ENCODE results near the gene P3H2.
"Not testable (repeated sequence)": the region's sequence is repeated elsewhere in the genome, so short reads cannot be mapped to it uniquely, and the experiment has no call there.

The P3H2 gene

DNA sequence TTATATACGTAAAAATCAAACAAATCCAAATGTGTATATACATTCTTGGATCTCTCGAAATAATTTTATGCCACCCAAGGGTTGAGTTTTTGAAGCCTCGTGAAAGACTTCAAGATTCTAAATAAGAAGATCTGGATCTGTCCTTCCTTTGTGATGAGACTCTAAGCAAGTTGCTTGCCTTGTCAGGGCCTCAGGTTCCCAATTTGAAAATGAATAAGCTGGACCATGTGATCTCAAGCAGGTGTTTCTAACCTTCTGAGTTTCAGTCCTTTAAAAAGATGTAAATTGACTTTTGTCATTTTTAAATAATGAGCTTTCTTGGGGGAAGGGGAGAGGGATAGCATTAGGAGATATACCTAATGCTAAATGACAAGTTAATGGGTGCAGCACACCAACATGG lies 137.1 kb downstream of the P3H2 start:
- ATAC-seq (replicated peaks): no peak
- H3K36me3 Mint-ChIP-seq (ENCODE audit: insufficient read depth): no peaks in the 10 kb centered on the region
- H3K27ac Mint-ChIP-seq: no peak overlapping the region
- DNase-seq: no peak
- H3K27me3 Mint-ChIP-seq: peaks cover 21 to 26% of the 10 kb centered on the region in 2 donors
- no peak overlapping the region for H3K4me3 Mint-ChIP-seq
- no peaks in the 10 kb centered on the region for H3K4me1 Mint-ChIP-seq (ENCODE audit: low read depth in 2 of 2)
- no peaks in the 10 kb centered on the region for H3K9me3 Mint-ChIP-seq

GRCh38 chr3:189982321-189982945 lies 138.3 kb downstream of the P3H2 start:
- no peak overlapping the region for H3K4me3 Mint-ChIP-seq
- no peak overlapping the region for H3K27ac Mint-ChIP-seq
- peaks cover 31 to 32% of the 10 kb centered on the region in 2 donors for H3K27me3 Mint-ChIP-seq

GRCh38 chr3:189981668-189982067 lies 139.0 kb downstream of the P3H2 start:
- DNase-seq: no peak
- H3K27ac Mint-ChIP-seq: no peak overlapping the region
- no peaks in the 10 kb centered on the region for H3K9me3 Mint-ChIP-seq

More at GRCh38 chr3:189982321-189982945, 138.3 kb downstream of the P3H2 start:
- no peak for ATAC-seq (replicated peaks)
- Mint-ChIP-seq H3K4me1 (ENCODE audit: low read depth in 2 of 2) (no peaks in the 10 kb centered on the region), H3K36me3 (ENCODE audit: insufficient read depth) (no peaks in the 10 kb centered on the region), H3K9me3 (no peaks in the 10 kb centered on the region)
- DNase-seq: no peak

DNA sequence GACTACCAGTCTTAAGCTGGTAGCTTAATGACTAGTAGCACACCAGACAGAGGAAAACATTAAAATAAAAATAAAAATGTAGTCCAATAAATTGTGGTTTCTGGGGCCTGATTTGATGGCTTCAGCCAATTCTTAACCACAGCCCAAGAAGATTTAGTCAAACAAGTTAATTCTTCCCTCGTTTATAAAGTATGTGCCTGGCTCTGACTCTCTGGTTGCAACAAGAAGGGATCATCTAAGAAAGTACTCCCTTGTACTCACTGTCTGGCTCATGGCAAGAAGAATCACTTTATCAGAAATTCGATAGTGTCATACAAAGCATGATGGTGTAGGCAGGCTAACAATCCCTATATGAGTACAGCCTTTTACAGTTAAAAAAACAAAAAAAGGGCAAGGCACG lies 141.9 kb downstream of the P3H2 start:
- DNase-seq (no peak), ATAC-seq (replicated peaks) (no peak)
- H3K27ac Mint-ChIP-seq: no peak overlapping the region
- H3K36me3 Mint-ChIP-seq (ENCODE audit: insufficient read depth): no peaks in the 10 kb centered on the region
- H3K27me3 Mint-ChIP-seq: peaks cover 44 to 67% of the 10 kb centered on the region in 2 donors
- H3K4me1 Mint-ChIP-seq (ENCODE audit: low read depth in 2 of 2): no peaks in the 10 kb centered on the region
- no peaks in the 10 kb centered on the region for H3K9me3 Mint-ChIP-seq
- H3K4me3 Mint-ChIP-seq: no peak overlapping the region

More at GRCh38 chr3:189981668-189982067, 139.0 kb downstream of the P3H2 start:
- Mint-ChIP-seq H3K36me3 (ENCODE audit: insufficient read depth) (no peaks in the 10 kb centered on the region), H3K4me1 (ENCODE audit: low read depth in 2 of 2) (no peaks in the 10 kb centered on the region), H3K27me3 (peaks cover 28 to 40% of the 10 kb centered on the region in 2 donors), H3K4me3 (no peak overlapping the region)
- ATAC-seq (replicated peaks): no peak

DNA sequence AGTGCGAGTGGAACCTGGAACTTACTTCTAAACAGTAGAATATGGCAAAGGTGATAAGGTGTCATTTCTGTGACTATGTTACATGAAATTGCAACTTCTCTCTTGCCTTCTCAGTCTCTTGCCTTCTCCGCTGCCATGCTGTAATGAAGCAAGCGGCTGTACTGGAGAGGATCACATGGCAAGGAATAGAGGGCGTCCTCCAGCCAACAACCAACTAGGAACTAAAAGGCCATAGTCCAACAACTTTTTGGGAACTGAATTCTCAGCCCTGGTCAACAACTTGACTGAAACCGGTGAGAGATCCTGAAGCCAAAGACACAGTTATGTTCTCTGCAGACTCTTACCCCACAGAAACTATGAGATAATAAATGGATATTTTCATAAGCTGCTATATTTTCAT lies 143.5 kb downstream of the P3H2 start:
- no peaks in the 10 kb centered on the region for H3K4me1 Mint-ChIP-seq (ENCODE audit: low read depth in 2 of 2)
- ATAC-seq (replicated peaks) (no peak), DNase-seq (no peak)
- no peaks in the 10 kb centered on the region for H3K9me3 Mint-ChIP-seq
- H3K27me3 Mint-ChIP-seq: peaks cover 32 to 59% of the 10 kb centered on the region in 2 donors
- H3K27ac Mint-ChIP-seq: no peak overlapping the region
- no peaks in the 10 kb centered on the region for H3K36me3 Mint-ChIP-seq (ENCODE audit: insufficient read depth)
- no peak overlapping the region for H3K4me3 Mint-ChIP-seq

- Mint-ChIP-seq H3K9me3 (no peaks in the 10 kb centered on the region), H3K27ac (no peak overlapping the region), H3K36me3 (ENCODE audit: insufficient read depth) (no peaks in the 10 kb centered on the region)
Measured at GRCh38 chr3:189975391-189975990, 145.2 kb downstream of the P3H2 start.

GRCh38 chr3:189974359-189974758 lies 146.3 kb downstream of the P3H2 start:
- H3K36me3 Mint-ChIP-seq (ENCODE audit: insufficient read depth): no peaks in the 10 kb centered on the region
- ATAC-seq (replicated peaks): no peak

More at GRCh38 chr3:189975391-189975990, 145.2 kb downstream of the P3H2 start:
- ATAC-seq (replicated peaks) (no peak), DNase-seq (no peak)
- Mint-ChIP-seq H3K4me1 (ENCODE audit: low read depth in 2 of 2) (no peaks in the 10 kb centered on the region), H3K27me3 (peaks cover 37 to 59% of the 10 kb centered on the region in 2 donors), H3K4me3 (no peak overlapping the region)

GRCh38 chr3:189967254-189967865 lies 153.3 kb downstream of the P3H2 start:
- peaks cover 16 to 24% of the 10 kb centered on the region in 2 donors for H3K27me3 Mint-ChIP-seq
- no peak overlapping the region for H3K4me3 Mint-ChIP-seq
- H3K36me3 Mint-ChIP-seq (ENCODE audit: insufficient read depth): no peaks in the 10 kb centered on the region
- H3K9me3 Mint-ChIP-seq: no peaks in the 10 kb centered on the region
- DNase-seq: peak in 2 of 3 experiments; percentile 13 to 15
- no peak overlapping the region for H3K27ac Mint-ChIP-seq
- ATAC-seq (replicated peaks): peak; percentile 29
- H3K4me1 Mint-ChIP-seq (ENCODE audit: low read depth in 2 of 2): no peaks in the 10 kb centered on the region

More at GRCh38 chr3:189974359-189974758, 146.3 kb downstream of the P3H2 start:
- no peaks in the 10 kb centered on the region for H3K4me1 Mint-ChIP-seq (ENCODE audit: low read depth in 2 of 2)
- no peaks in the 10 kb centered on the region for H3K9me3 Mint-ChIP-seq
- H3K4me3 Mint-ChIP-seq: no peak overlapping the region
- no peak overlapping the region for H3K27ac Mint-ChIP-seq
- DNase-seq: no peak
- peaks cover 37 to 54% of the 10 kb centered on the region in 2 donors for H3K27me3 Mint-ChIP-seq

GRCh38 chr3:189966843-189967242 lies 153.9 kb downstream of the P3H2 start:
- no peak for DNase-seq
- ATAC-seq (replicated peaks): no peak
- no peaks in the 10 kb centered on the region for H3K36me3 Mint-ChIP-seq (ENCODE audit: insufficient read depth)
- H3K27ac Mint-ChIP-seq: no peak overlapping the region
- peaks cover 16 to 20% of the 10 kb centered on the region in 2 donors for H3K27me3 Mint-ChIP-seq
- H3K4me3 Mint-ChIP-seq: no peak overlapping the region
- H3K4me1 Mint-ChIP-seq (ENCODE audit: low read depth in 2 of 2): no peaks in the 10 kb centered on the region
- no peaks in the 10 kb centered on the region for H3K9me3 Mint-ChIP-seq

- Mint-ChIP-seq H3K36me3 (ENCODE audit: insufficient read depth) (no peaks in the 10 kb centered on the region), H3K27ac (no peak overlapping the region), H3K27me3 (peaks cover 16 to 19% of the 10 kb centered on the region in 2 donors), H3K4me1 (ENCODE audit: low read depth in 2 of 2) (peaks cover 0 to 3% of the 10 kb centered on the region in 2 donors), H3K9me3 (no peaks in the 10 kb centered on the region), H3K4me3 (no peak overlapping the region)
- no peak for DNase-seq
- no peak for ATAC-seq (replicated peaks)
Measured at GRCh38 chr3:189964623-189965332, 155.9 kb downstream of the P3H2 start.

GRCh38 chr3:189962466-189962865 lies 158.2 kb downstream of the P3H2 start:
- no peaks in the 10 kb centered on the region for H3K9me3 Mint-ChIP-seq
- no peak overlapping the region for H3K27ac Mint-ChIP-seq
- peaks cover 0 to 3% of the 10 kb centered on the region in 2 donors for H3K4me1 Mint-ChIP-seq (ENCODE audit: low read depth in 2 of 2)
- no peaks in the 10 kb centered on the region for H3K36me3 Mint-ChIP-seq (ENCODE audit: insufficient read depth)
- peaks cover 8 to 20% of the 10 kb centered on the region in 2 donors for H3K27me3 Mint-ChIP-seq
- DNase-seq: no peak
- ATAC-seq (replicated peaks): no peak
- no peak overlapping the region for H3K4me3 Mint-ChIP-seq

GRCh38 chr3:189961522-189962161 lies 159.1 kb downstream of the P3H2 start:
- H3K4me1 Mint-ChIP-seq (ENCODE audit: low read depth in 2 of 2): peaks cover 0 to 3% of the 10 kb centered on the region in 2 donors
- ATAC-seq (replicated peaks): peak; percentile 51

DNA sequence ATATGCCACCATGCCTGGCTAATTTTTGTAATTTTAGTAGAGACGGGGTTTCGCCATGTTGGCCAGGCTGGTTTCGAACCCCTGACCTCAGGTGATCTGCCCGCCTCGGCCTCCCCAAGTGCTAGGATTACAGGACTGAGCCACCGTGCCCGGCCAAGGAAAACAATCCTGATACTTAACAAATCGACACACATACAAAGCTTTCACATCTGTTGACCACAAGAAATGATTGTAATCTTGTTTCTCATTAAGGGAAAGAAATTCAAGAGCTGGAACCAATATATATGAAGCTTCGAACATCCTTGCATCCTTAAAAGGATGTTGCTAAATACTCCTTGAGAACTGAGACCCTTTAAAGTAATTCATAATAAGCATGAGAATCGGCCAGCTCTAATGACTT lies 159.6 kb downstream of the P3H2 start:
- not testable (repeated sequence) for ATAC-seq (replicated peaks); H3K4me3 Mint-ChIP-seq
- H3K27me3 Mint-ChIP-seq: peaks cover 8 to 24% of the 10 kb centered on the region in 2 donors

More at GRCh38 chr3:189961522-189962161, 159.1 kb downstream of the P3H2 start:
- Mint-ChIP-seq H3K36me3 (ENCODE audit: insufficient read depth) (no peaks in the 10 kb centered on the region), H3K4me3 (no peak overlapping the region), H3K27me3 (peaks cover 8 to 20% of the 10 kb centered on the region in 2 donors), H3K27ac (no peak overlapping the region), H3K9me3 (no peaks in the 10 kb centered on the region)
- DNase-seq: peak; percentile 39 to 54 (median 44)

More for the DNA sequence above, 159.6 kb downstream of the P3H2 start:
- H3K4me1 Mint-ChIP-seq (ENCODE audit: low read depth in 2 of 2); H3K27ac Mint-ChIP-seq; H3K36me3 Mint-ChIP-seq (ENCODE audit: insufficient read depth); H3K9me3 Mint-ChIP-seq; DNase-seq: not testable (repeated sequence)
